ENCODE measurements around the gene DUSP8. TPM values are rescaled to one million over a fixed set of nuclear protein-coding genes. Genes with fewer than 3 reads are reported as not detected.

The DUSP8 gene
- total and polyA plus RNA-seq, 9 of the 15 experiments (the other 6 are each of a cell fraction or from before 2014, with no cell fraction given): 0.14 to 2.0 (median 0.86) TPM; not detected in 2

- no peaks in the 10 kb centered on the region for H3K79me2 ChIP-seq (ENCODE audit: control insufficient read depth, insufficient read depth, low read length)
- H3K36me3 ChIP-seq (ENCODE audit: control insufficient read depth, insufficient read depth, low read length): no peaks in the 10 kb centered on the region
- no peak overlapping the region for H3K4me3 ChIP-seq
- no peak overlapping the region; a peak in 1 of 4 replicates for H3K9ac ChIP-seq (ENCODE audit: insufficient read depth in 1 of 2, low read depth in 2 of 2, low read length in 2 of 2)
- ChIA-PET CTCF (ENCODE audit: low intra/inter-chr PET ratio) (no interaction called here), POLR2A (interaction anchor here (0.7 to 1.6 kb wide), 3 partner anchors 11 to 27 kb away, joined by 3 to 4 read pairs (median 3); no protein-coding TSS in a partner anchor)
- H4K20me1 ChIP-seq (replicated peaks; ENCODE audit: control insufficient read depth, insufficient read depth, low read length): peaks cover 54% of the 10 kb centered on the region
- BruUV-seq (replicated peaks): no TSS peak
- no peak overlapping the region for H2AFZ ChIP-seq (ENCODE audit: low read depth, low read length)
- no peak overlapping the region for H3K4me2 ChIP-seq (ENCODE audit: insufficient read depth, low read length)
- TF ChIP-seq TFAM (CRISPR knock-in tag; conservative IDR thresholded peaks at IDR 0.05) (no peak), RFX1 (IDR thresholded peaks at IDR 0.05) (peak; percentile 84), MYNN (IDR thresholded peaks at IDR 0.05) (peak; percentile 41; the same call in 1 of the 2 replicates), MYNN (CRISPR knock-in tag; IDR thresholded peaks at IDR 0.05) (no peak), RB1 (IDR thresholded peaks at IDR 0.05; ENCODE audit: low read depth) (no peak), L3MBTL2 (IDR thresholded peaks at IDR 0.05) (no peak)
- FAIRE-seq (no peak), ATAC-seq (no peak), DNase-seq (ENCODE audit: extremely low read depth in 1 of 4, low spot score in 3 of 4) (no peak)
- H3K27me3 ChIP-seq (ENCODE audit: control insufficient read depth in 2 of 2, insufficient read depth in 2 of 2, low read length in 2 of 2): peaks cover 0 to 15% of the 10 kb centered on the region in 2 experiments; a peak in 2 of 5 replicates
- H3K9me1 ChIP-seq (ENCODE audit: control insufficient read depth, insufficient read depth, low read length): peaks cover 3% of the 10 kb centered on the region
- H3K27ac ChIP-seq (ENCODE audit: extremely low read depth, low read depth, low read length): no peak overlapping the region
- in situ Hi-C loops (cut with MboI) (no loop called here), intact Hi-C loops (cut with micrococcal nuclease) (no loop called here)
- H3K4me1 ChIP-seq (replicated peaks in 1 of 2; ENCODE audit: control insufficient read depth in 2 of 2, insufficient read depth in 2 of 2, low read length in 2 of 2): peaks cover 0 to 62% of the 10 kb centered on the region in 2 experiments; a peak in 4 of 5 replicates
- H3K9me3 ChIP-seq (replicated peaks; ENCODE audit: control insufficient read depth, insufficient read depth, low read depth, low read length): no peaks in the 10 kb centered on the region
- 11% methylated on average over 11 of the region's 13 CpGs for whole genome bisulfite sequencing (ENCODE audit: insufficient coverage, low coverage, missing lambda C conversion rate)
These were observed 3.6 kb downstream of the DUSP8 start for GRCh38 chr11:1568441-1568911.

GRCh38 chr11:1567721-1568100 lies 4.4 kb downstream of the DUSP8 start:
- H3K27ac ChIP-seq (ENCODE audit: extremely low read depth, low read depth, low read length): no peak overlapping the region
- peaks cover 56% of the 10 kb centered on the region for H4K20me1 ChIP-seq (replicated peaks; ENCODE audit: control insufficient read depth, insufficient read depth, low read length)
- peaks cover 0 to 15% of the 10 kb centered on the region in 2 experiments; a peak in 2 of 5 replicates for H3K27me3 ChIP-seq (ENCODE audit: control insufficient read depth in 2 of 2, insufficient read depth in 2 of 2, low read length in 2 of 2)
- intact Hi-C loops (cut with micrococcal nuclease): no loop called here
- H2AFZ ChIP-seq (ENCODE audit: low read depth, low read length): no peak overlapping the region
- POLR2A ChIA-PET: interaction anchor here (0.7 to 1.6 kb wide), 2 partner anchors 10 to 178 kb away, joined by 3 to 4 read pairs; partner anchors contain the start of gene BRSK2
- no peaks in the 10 kb centered on the region for H3K79me2 ChIP-seq (ENCODE audit: control insufficient read depth, insufficient read depth, low read length)
- no peak overlapping the region for H3K4me3 ChIP-seq
- no peak overlapping the region for H3K4me2 ChIP-seq (ENCODE audit: insufficient read depth, low read length)
- in situ Hi-C loops (cut with MboI): no loop called here
- ATAC-seq (no peak), FAIRE-seq (no peak), DNase-seq (ENCODE audit: extremely low read depth in 1 of 4, low spot score in 3 of 4) (no peak)
- H3K4me1 ChIP-seq (replicated peaks in 1 of 2; ENCODE audit: control insufficient read depth in 2 of 2, insufficient read depth in 2 of 2, low read length in 2 of 2): peaks cover 0 to 59% of the 10 kb centered on the region in 2 experiments; a peak in 4 of 5 replicates
- CTCF ChIA-PET (ENCODE audit: low intra/inter-chr PET ratio): no interaction called here
- H3K9me3 ChIP-seq (replicated peaks; ENCODE audit: control insufficient read depth, insufficient read depth, low read depth, low read length): no peaks in the 10 kb centered on the region
- peaks cover 3% of the 10 kb centered on the region for H3K9me1 ChIP-seq (ENCODE audit: control insufficient read depth, insufficient read depth, low read length)
- H3K9ac ChIP-seq (ENCODE audit: insufficient read depth in 1 of 2, low read depth in 2 of 2, low read length in 2 of 2): no peak overlapping the region
- H3K36me3 ChIP-seq (ENCODE audit: control insufficient read depth, insufficient read depth, low read length): no peaks in the 10 kb centered on the region
- 14% methylated on average over 7 of the region's 7 CpGs for WGBS (ENCODE audit: insufficient coverage, low coverage, missing lambda C conversion rate)
- BruUV-seq (replicated peaks): no TSS peak
- no peak for TF ChIP-seq CLOCK (CRISPR knock-in tag; IDR thresholded peaks at IDR 0.05; ENCODE audit: borderline replicate concordance)
- TF ChIP-seq HNRNPK (IDR thresholded peaks at IDR 0.05; ENCODE audit: low read depth, low read length, poor library complexity, severe bottlenecking): no peak
- TF ChIP-seq MIER1 (IDR thresholded peaks at IDR 0.05; ENCODE audit: low read depth): no peak
- TF ChIP-seq CHD1 (IDR thresholded peaks at IDR 0.05; ENCODE audit: low read length): no peak
- no peak for TF ChIP-seq HDAC2 (IDR thresholded peaks at IDR 0.05)
- TF ChIP-seq RNF219 (CRISPR knock-in tag; IDR thresholded peaks at IDR 0.05): no peak
- TF ChIP-seq KDM1A (IDR thresholded peaks at IDR 0.05): no peak
